Stimulated activated CD4-positive, alpha-beta T cell treated with anti-CD3 and anti-CD28 coated beads, Interleukin-4, amount 100 ng/mL, for 4 hours (primary cell): ENCODE measurements around the gene PHKG2.

Experiments used
- DNase-seq, 2 experiments: peaks; one replicate each; pipeline ENCODE4 v3.0.0-alpha.2; 2020

The PHKG2 gene

GRCh38 chr16:30728899-30729672, 19.1 kb upstream of the PHKG2 start:
- no peak for DNase-seq

GRCh38 chr16:30731411-30731810, 16.8 kb upstream of the PHKG2 start:
- no peak for DNase-seq

- no peak for DNase-seq
Observed at GRCh38 chr16:30736995-30737793, 11.0 kb upstream of the PHKG2 start.

- no peak for DNase-seq
Observed at GRCh38 chr16:30737794-30738648, 10.2 kb upstream of the PHKG2 start.

- DNase-seq: no peak
Observed at GRCh38 chr16:30738984-30739951, 9.0 kb upstream of the PHKG2 start.

- DNase-seq: no peak
Observed at GRCh38 chr16:30740364-30741251, 7.6 kb upstream of the PHKG2 start.

- DNase-seq: no peak
Observed at GRCh38 chr16:30741461-30741914, 6.7 kb upstream of the PHKG2 start.

- no peak for DNase-seq
Observed at GRCh38 chr16:30743716-30744115, 4.5 kb upstream of the PHKG2 start.

- DNase-seq: no peak
Observed at GRCh38 chr16:30744183-30744582, 4.0 kb upstream of the PHKG2 start.

GRCh38 chr16:30745082-30745481, 3.1 kb upstream of the PHKG2 start:
- no peak for DNase-seq

- no peak for DNase-seq
Observed at GRCh38 chr16:30746638-30747175, 1.5 kb upstream of the PHKG2 start.

GRCh38 chr16:30747331-30747730, 894 bp upstream of the PHKG2 start:
- DNase-seq: no peak

- no peak for DNase-seq
Observed at GRCh38 chr16:30748634-30749445, 615 bp downstream of the PHKG2 start.

GRCh38 chr16:30750201-30750600, 2.0 kb downstream of the PHKG2 start:
- DNase-seq: no peak

GRCh38 chr16:30750876-30751465, 2.7 kb downstream of the PHKG2 start:
- no peak for DNase-seq

- no peak for DNase-seq
Observed at GRCh38 chr16:30753596-30753995, 5.4 kb downstream of the PHKG2 start.

- no peak for DNase-seq
Observed at GRCh38 chr16:30755955-30756780, 7.9 kb downstream of the PHKG2 start.

GRCh38 chr16:30756781-30757100, 8.5 kb downstream of the PHKG2 start:
- no peak for DNase-seq

- no peak for DNase-seq
Observed at GRCh38 chr16:30757316-30757715, 9.1 kb downstream of the PHKG2 start.
